Fibroblast of the aortic adventitia (primary cell): ENCODE data around the gene RSPRY1. TPM values are rescaled to one million over a fixed set of nuclear protein-coding genes. Genes with fewer than 3 reads are reported as not detected.

ENCODE experiments used
- DNase-seq: peaks from one replicate; pipeline ENCODE4 v3.0.0-alpha.2; 2010; ENCODE audit warnings: low read depth
- H3K4me3 ChIP-seq: 2 replicates; pipeline ENCODE4 v1.5.1; 2011; ENCODE audit warnings: low read depth, mild to moderate bottlenecking, control low read depth, low read length, moderate library complexity
- total RNA-seq: library from RNA; depleted of rRNA; stranded (reverse); fragments of >200 nt; gene quantifications from 2 replicates; pipeline ENCODE4 v1.2.3, GENCODE V29; 2012; ENCODE audit warnings: low replicate concordance
- TF ChIP-seq, protein P1 (sequence below): IDR thresholded peaks from 2 replicates; pipeline ENCODE4 v1.5.1; 2011; ENCODE audit warnings: mild to moderate bottlenecking, low read length, control low read depth, inconsistent platforms; ENCODE audit not compliant: insufficient read depth

RSPRY1 gene
- total RNA-seq: 27.5 and 49.8 TPM in 2 replicates

DNA sequence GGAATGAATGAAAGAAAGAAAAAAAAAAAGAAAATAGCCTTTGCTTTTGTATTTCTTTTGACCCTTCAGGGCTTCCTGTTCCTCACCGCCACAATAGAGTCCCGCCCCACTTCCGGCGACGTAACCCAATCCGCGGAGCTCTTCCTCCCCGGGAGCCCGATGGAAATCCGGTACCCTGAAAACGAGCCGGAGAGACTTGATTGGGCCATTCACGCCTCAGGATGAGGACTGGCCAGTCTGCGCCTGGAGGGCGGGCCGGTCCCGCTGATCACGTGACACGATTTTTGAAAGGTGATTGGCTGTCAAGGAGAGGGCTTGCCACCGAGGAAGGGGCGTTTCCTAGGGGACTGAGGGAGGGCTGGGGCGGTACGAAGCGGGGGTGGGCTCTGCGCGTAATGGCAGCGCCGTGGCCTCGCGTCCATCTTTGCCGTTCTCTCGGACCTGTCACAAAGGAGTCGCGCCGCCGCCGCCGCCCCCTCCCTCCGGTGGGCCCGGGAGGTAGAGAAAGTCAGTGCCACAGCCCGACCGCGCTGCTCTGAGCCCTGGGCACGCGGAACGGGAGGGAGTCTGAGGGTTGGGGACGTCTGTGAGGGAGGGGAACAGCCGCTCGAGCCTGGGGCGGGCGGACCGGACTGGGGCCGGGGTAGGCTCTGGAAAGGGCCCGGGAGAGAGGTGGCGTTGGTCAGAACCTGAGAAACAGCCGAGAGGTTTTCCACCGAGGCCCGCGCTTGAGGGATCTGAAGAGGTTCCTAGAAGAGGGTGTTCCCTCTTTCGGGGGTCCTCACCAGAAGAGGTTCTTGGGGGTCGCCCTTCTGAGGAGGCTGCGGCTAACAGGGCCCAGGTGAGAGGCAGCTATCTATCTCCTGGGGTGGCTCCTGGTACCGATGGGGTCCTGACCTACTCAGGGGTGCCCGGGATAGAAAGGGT is at the start of gene RSPRY1, which contains the start of gene PSME3IP1:
RSPRY1 (plus strand) TSS at position 385 of the 927 bp plus-strand sequence. CDS start 18,330 bp downstream, outside the sequence.
PSME3IP1 (minus strand) TSS at position 95 of the 927 bp plus-strand sequence. CDS start 12,185 bp downstream, outside the sequence.
- TF ChIP-seq, protein P1, sequence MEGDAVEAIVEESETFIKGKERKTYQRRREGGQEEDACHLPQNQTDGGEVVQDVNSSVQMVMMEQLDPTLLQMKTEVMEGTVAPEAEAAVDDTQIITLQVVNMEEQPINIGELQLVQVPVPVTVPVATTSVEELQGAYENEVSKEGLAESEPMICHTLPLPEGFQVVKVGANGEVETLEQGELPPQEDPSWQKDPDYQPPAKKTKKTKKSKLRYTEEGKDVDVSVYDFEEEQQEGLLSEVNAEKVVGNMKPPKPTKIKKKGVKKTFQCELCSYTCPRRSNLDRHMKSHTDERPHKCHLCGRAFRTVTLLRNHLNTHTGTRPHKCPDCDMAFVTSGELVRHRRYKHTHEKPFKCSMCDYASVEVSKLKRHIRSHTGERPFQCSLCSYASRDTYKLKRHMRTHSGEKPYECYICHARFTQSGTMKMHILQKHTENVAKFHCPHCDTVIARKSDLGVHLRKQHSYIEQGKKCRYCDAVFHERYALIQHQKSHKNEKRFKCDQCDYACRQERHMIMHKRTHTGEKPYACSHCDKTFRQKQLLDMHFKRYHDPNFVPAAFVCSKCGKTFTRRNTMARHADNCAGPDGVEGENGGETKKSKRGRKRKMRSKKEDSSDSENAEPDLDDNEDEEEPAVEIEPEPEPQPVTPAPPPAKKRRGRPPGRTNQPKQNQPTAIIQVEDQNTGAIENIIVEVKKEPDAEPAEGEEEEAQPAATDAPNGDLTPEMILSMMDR: no peak
- H3K4me3 ChIP-seq: peak within 1 kb of the TSS; percentile 97
- peak; percentile 99 for DNase-seq

GRCh38 chr16:57137043-57137442 is 49.1 kb upstream of the RSPRY1 start:
- DNase-seq: no peak
- no peak overlapping the region for H3K4me3 ChIP-seq
- TF ChIP-seq, protein P1: no peak

- no peak overlapping the region for H3K4me3 ChIP-seq
- TF ChIP-seq, protein P1: no peak
- DNase-seq: no peak
These were observed 48.4 kb upstream of the RSPRY1 start for GRCh38 chr16:57137566-57138273.

DNA sequence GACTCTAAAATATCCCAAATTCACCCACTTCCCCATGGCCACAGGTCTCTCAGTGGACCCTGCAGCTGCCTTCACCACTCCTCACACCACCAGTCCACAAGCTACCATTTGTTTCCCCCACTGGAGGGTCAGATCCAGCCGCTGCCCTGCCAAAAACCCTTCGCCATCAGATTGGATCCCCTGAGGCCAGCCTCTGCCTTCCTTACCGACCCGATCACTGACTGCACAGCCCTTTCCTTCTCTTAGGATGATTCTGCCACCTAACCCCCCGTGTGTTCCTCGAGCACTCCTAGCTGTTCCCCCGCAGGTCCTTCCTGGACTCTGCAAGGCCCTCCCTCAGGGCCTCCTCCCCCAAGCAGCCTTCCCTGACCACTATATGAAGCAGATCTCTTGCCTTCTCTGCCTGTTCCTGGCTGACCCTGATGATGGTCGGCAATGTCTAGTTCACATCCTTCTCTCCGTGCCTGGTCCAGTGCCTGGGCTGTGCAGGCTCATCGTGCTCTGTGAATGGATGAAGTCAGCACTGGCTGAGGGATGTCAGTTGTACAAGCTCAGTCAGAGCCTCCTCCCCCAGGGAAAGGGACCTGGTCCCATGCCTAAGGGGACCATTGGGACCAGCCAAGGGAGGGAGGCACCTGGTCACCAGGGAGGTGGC is 47.7 kb upstream of the RSPRY1 start:
- no peak for DNase-seq
- no peak overlapping the region for H3K4me3 ChIP-seq
- TF ChIP-seq, protein P1: no peak

DNA sequence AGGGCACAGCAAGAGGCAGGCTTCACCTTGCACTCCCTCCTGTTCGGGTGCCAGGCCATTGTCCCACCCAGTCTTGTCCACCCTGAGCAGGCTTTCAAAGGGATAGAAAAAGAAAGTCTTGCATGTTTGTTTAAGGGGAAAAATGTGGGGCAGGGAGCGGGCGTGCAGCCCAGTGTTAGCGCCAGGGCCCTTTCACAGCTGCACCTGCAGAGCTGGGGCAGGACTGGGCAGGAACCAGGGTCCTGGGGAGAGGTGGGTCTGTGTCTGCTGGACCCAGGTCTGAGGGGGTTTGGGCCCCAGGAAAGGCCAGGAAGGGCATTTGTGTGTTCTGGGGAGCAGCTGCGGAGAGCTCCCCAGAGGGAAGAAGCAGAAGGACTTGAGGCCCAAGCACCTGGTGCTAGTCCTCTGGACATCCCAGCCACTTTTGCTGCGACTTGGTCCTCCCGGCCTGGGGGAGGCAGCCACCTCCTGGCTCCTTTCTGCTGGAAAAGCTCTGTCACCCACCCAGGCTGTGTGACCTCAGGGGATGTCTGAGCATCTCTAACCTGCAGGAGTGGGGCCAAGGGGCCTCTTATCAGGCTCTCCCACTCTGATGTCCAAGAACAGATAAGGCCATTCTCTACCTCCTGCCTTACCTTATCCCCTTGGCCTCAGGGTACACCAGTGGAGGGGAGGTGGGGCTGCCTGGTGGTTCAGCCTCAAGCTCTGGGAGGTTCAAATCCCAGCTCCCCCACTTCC is 45.0 kb upstream of the RSPRY1 start:
- no peak for DNase-seq
- TF ChIP-seq, protein P1: no peak
- H3K4me3 ChIP-seq: no peak overlapping the region
